Suprapubic skin (tissue), 4 donors: ENCODE results near the gene CNR2. TPM values are rescaled to one million over a fixed set of nuclear protein-coding genes. Genes with fewer than 3 reads are reported as not detected.

ENCODE experiments used
- DNase-seq, 2 donors: peaks; one replicate each; pipeline ENCODE4 v3.0.0-alpha.2; 2019; ENCODE audit warnings: low spot score in 2 of 2
- H3K27ac ChIP-seq: fragments of 200-600 bp; sonication (generic); one replicate; pipeline ENCODE4 v1.5.1; 2019
- H3K27me3 ChIP-seq: fragments of 200-600 bp; sonication (generic); one replicate; pipeline ENCODE4 v1.5.1; 2019
- H3K36me3 ChIP-seq: fragments of 200-600 bp; sonication (generic); one replicate; pipeline ENCODE4 v1.5.1; 2019
- H3K4me1 ChIP-seq: fragments of 200-600 bp; sonication (generic); one replicate; pipeline ENCODE4 v1.5.1; 2019
- H3K4me3 ChIP-seq: fragments of 200-600 bp; sonication (generic); one replicate; pipeline ENCODE4 v1.5.1; 2019; ENCODE audit warnings: mild to moderate bottlenecking
- H3K9me3 ChIP-seq: fragments of 200-600 bp; sonication (generic); one replicate; pipeline ENCODE4 v1.5.1; 2019
- EP300 ChIP-seq: sonication (generic); formaldehyde crosslinking; IDR thresholded peaks from one replicate; pipeline ENCODE4 v1.6.1; 2017; ENCODE audit warnings: antibody characterized with exemption
- POLR2A ChIP-seq, 2 donors: fragments of 450-650 bp; IDR thresholded peaks; one replicate each; pipeline ENCODE4 v1.6.1; 2017; ENCODE audit warnings: antibody characterized with exemption in 2 of 2, mild to moderate bottlenecking in 2 of 2, moderate library complexity in 2 of 2
- POLR2AphosphoS5 ChIP-seq, 3 donors: sonication (generic); formaldehyde crosslinking; IDR thresholded peaks; one replicate each; pipeline ENCODE4 v1.6.1; 2017; ENCODE audit warnings: antibody characterized with exemption in 3 of 3
- WGBS: methylation state at CpG from one replicate; pipeline ENCODE4 v1.1.5; 2018; 5-methylcytosine and 5-hydroxymethylcytosine counted together
- total RNA-seq, 4 donors: library from RNA; depleted of rRNA; stranded (reverse); fragments of >200 nt; gene quantifications; one replicate each; pipeline ENCODE4 v1.1.0, GENCODE V29; 2016
- TF ChIP-seq, protein P1 (sequence below), 2 donors: fragments of 200-600 bp in 1 of 2; fragments of 450-650 bp in 1 of 2; sonication (generic) in 1 of 2; IDR thresholded peaks; one replicate each; pipeline ENCODE4 v1.5.1; 2016 to 2019; ENCODE audit warnings: antibody characterized with exemption in 2 of 2, mild to moderate bottlenecking in 1 of 2, moderate library complexity in 1 of 2

The CNR2 gene
- total RNA-seq, 4 donors from 2014 or later = not detected

DNA sequence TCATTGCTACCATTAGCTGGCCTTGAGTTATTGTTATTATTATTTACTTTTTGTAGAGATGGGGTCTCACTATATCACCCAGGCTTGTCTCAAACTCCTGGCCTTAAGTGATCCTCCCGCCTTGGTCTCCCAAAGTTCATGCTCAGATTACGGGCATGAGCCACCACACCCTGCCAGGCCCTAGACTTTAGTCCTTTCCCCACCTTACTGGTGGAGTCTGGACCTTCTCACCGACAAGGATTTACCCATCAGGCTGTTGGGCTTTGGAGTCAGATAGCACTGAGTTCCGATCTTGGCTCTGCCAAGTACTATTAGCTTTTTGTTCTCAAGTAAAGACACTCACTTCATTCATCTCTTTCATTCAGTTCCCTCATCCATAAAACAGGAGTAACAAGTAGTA lies 17.2 kb downstream of the CNR2 start:
- 79% methylated on average over 4 of the region's 4 CpGs for WGBS

DNA sequence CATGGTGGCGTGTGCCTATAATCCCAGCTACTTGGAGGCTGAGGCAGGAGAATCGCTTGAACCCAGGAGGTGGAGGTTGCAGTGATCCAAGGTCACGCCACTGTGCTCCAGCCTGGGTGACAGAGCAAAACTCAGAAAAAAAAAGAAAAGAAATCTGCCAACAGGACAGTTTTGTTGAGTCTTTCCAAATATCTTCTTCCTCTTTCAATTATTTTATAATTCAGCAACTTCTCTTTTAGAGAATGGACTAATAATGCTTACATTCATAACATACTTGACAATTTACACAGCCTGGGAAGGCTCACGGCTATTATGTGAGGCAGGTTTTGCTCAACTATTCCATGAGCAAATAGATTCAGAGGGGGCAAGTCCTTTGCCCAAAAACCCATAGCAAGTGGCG lies 18.1 kb downstream of the CNR2 start:
- no peak for DNase-seq
- H3K9me3 ChIP-seq = no peaks in the 10 kb centered on the region
- no peak overlapping the region for H3K27ac ChIP-seq
- TF ChIP-seq POLR2AphosphoS5 (IDR thresholded peaks at IDR 0.05) (no peak), POLR2A (IDR thresholded peaks at IDR 0.05) (no peak), EP300 (no peak)
- TF ChIP-seq, protein P1, sequence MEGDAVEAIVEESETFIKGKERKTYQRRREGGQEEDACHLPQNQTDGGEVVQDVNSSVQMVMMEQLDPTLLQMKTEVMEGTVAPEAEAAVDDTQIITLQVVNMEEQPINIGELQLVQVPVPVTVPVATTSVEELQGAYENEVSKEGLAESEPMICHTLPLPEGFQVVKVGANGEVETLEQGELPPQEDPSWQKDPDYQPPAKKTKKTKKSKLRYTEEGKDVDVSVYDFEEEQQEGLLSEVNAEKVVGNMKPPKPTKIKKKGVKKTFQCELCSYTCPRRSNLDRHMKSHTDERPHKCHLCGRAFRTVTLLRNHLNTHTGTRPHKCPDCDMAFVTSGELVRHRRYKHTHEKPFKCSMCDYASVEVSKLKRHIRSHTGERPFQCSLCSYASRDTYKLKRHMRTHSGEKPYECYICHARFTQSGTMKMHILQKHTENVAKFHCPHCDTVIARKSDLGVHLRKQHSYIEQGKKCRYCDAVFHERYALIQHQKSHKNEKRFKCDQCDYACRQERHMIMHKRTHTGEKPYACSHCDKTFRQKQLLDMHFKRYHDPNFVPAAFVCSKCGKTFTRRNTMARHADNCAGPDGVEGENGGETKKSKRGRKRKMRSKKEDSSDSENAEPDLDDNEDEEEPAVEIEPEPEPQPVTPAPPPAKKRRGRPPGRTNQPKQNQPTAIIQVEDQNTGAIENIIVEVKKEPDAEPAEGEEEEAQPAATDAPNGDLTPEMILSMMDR (IDR thresholded peaks at IDR 0.05) = no peak
- H3K4me1 ChIP-seq = peaks cover 3% of the 10 kb centered on the region
- no peaks in the 10 kb centered on the region for H3K27me3 ChIP-seq
- no peak overlapping the region for H3K4me3 ChIP-seq
- 87% methylated on average over 5 of the region's 5 CpGs for WGBS
- no peaks in the 10 kb centered on the region for H3K36me3 ChIP-seq

More for the DNA sequence above, 17.2 kb downstream of the CNR2 start:
- Histone ChIP-seq H3K36me3 (no peaks in the 10 kb centered on the region), H3K27me3 (no peaks in the 10 kb centered on the region), H3K27ac (no peak overlapping the region), H3K9me3 (no peaks in the 10 kb centered on the region), H3K4me3 (no peak overlapping the region), H3K4me1 (peaks cover 3% of the 10 kb centered on the region)
- DNase-seq = no peak
- TF ChIP-seq POLR2A (IDR thresholded peaks at IDR 0.05) (no peak), EP300 (no peak), POLR2AphosphoS5 (IDR thresholded peaks at IDR 0.05) (no peak)
- TF ChIP-seq, protein P1 (IDR thresholded peaks at IDR 0.05) = no peak

DNA sequence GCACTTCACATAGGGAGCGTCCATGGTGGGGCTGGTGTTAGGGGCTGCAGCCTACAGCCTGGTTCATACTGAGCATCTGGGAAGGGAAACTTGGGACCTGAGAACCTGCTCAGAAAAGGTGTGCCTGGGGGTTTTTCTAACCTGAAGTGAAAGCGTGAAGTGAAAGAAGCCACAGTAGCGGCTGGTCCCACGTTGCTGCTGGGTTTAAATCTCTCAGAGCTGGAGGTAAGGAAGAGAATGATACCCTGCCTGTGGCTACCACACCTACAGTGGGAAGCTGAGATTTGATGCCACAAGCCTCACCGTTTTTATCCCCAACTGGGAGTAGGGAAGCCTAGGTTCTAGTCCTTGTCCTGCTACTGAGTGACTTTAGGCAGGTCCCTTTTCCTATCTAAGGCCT lies 24.1 kb downstream of the CNR2 start:
- H3K4me1 ChIP-seq = no peaks in the 10 kb centered on the region
- 81% methylated on average over 5 of the region's 5 CpGs for WGBS
- TF ChIP-seq POLR2A (IDR thresholded peaks at IDR 0.05) (no peak), POLR2AphosphoS5 (IDR thresholded peaks at IDR 0.05) (no peak), EP300 (no peak)
- TF ChIP-seq, protein P1 (IDR thresholded peaks at IDR 0.05) = no peak
- H3K4me3 ChIP-seq = no peak overlapping the region
- DNase-seq = no peak
- H3K9me3 ChIP-seq = no peaks in the 10 kb centered on the region
- no peak overlapping the region for H3K27ac ChIP-seq
- no peaks in the 10 kb centered on the region for H3K36me3 ChIP-seq
- no peaks in the 10 kb centered on the region for H3K27me3 ChIP-seq

DNA sequence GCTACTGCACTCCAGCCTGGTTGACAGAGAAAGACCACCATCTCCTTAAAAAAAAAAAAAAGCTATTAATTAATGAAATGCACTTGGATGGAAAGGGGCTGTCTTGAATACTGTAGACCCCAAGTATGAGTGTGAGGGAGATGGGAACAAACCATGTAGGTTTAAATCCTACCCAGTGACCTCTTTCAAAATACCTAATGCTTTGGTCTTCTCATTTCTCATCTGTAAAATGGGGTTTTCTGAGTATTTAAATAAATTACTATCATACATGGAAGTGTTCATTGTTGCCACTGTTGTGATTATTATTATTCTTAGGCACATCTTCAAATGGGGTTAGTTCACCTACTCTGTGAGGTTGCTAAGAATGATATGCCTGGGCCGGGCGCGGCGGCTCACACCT lies 27.9 kb downstream of the CNR2 start:
- TF ChIP-seq EP300 = no peak
- TF ChIP-seq, protein P1 (IDR thresholded peaks at IDR 0.05) = no peak
- no peak for TF ChIP-seq POLR2AphosphoS5 (IDR thresholded peaks at IDR 0.05)
- TF ChIP-seq POLR2A (IDR thresholded peaks at IDR 0.05) = no peak
- Histone ChIP-seq H3K4me1 (no peaks in the 10 kb centered on the region), H3K27ac (no peak overlapping the region), H3K27me3 (no peaks in the 10 kb centered on the region), H3K36me3 (no peaks in the 10 kb centered on the region), H3K9me3 (no peaks in the 10 kb centered on the region), H3K4me3 (no peak overlapping the region)
- DNase-seq = no peak
- whole genome bisulfite sequencing = 98% methylated on average over 4 of the region's 4 CpGs

DNA sequence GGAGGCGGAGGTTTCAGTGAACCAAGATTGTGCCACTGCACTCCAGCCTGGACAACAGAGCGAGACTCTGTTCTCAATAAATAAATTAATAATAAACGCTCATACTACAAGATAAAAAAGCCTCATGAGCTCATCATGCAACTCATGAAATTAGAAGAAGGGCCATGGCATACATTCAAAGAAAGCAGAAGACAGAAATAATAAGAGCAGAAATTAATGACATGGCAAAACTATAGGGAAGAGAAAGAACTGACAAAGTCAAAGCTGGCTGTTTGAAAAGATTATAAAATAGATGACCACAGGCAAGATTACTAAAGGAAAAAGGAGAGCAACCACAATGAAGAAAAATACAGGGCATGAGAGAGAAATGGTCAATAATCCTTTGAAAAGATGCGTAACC lies 30.4 kb downstream of the CNR2 start:
- Histone ChIP-seq H3K4me1 (no peaks in the 10 kb centered on the region), H3K27me3 (no peaks in the 10 kb centered on the region), H3K27ac (no peak overlapping the region), H3K36me3 (no peaks in the 10 kb centered on the region), H3K4me3 (no peak overlapping the region), H3K9me3 (peaks cover 3% of the 10 kb centered on the region)
- no peak for DNase-seq
- WGBS = 87% methylated on average over 4 of the region's 4 CpGs
- TF ChIP-seq POLR2A (IDR thresholded peaks at IDR 0.05) (no peak), EP300 (no peak), POLR2AphosphoS5 (IDR thresholded peaks at IDR 0.05) (no peak)
- TF ChIP-seq, protein P1 (IDR thresholded peaks at IDR 0.05) = no peak
